ENCODE measurements around the gene FGF19.

DNA sequence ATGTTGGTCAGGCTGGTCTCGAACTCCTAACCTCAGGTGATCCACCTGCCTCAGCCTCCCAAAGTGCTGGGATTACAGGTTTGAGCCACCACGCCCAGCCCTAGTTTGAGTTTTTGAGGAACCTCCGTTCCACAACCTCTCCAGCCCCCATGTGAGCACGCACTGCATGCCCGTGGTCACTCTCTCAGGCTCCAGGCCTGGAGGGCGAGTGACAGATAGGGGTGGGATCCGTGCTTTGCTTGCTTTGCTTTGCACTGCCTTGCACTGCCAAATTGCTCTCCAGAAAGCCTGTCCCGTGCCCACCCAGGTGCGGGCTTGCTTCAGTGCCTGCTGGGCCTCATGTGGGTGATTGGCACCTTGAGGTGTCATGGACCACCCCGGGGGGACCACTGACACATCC, 41.4 kb upstream of the FGF19 start:
- TF ChIP-seq POLR2AphosphoS5 (IDR thresholded peaks at IDR 0.05), result no peak
- TF ChIP-seq, protein P1, sequence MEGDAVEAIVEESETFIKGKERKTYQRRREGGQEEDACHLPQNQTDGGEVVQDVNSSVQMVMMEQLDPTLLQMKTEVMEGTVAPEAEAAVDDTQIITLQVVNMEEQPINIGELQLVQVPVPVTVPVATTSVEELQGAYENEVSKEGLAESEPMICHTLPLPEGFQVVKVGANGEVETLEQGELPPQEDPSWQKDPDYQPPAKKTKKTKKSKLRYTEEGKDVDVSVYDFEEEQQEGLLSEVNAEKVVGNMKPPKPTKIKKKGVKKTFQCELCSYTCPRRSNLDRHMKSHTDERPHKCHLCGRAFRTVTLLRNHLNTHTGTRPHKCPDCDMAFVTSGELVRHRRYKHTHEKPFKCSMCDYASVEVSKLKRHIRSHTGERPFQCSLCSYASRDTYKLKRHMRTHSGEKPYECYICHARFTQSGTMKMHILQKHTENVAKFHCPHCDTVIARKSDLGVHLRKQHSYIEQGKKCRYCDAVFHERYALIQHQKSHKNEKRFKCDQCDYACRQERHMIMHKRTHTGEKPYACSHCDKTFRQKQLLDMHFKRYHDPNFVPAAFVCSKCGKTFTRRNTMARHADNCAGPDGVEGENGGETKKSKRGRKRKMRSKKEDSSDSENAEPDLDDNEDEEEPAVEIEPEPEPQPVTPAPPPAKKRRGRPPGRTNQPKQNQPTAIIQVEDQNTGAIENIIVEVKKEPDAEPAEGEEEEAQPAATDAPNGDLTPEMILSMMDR (IDR thresholded peaks at IDR 0.05), result no peak

Measured in transverse colon (tissue), 4 donors.